GM18508 (cell line): ENCODE measurements around the gene TGFBR3L.

Experiments used
- ATAC-seq: cut with Tn5 transposase; IDR thresholded peaks from one replicate; pipeline ENCODE4 v1.9.1; 2021; ENCODE audit warnings: moderate number of reproducible peaks; ENCODE audit not compliant: insufficient read depth, unreplicated experiment

TGFBR3L gene

GRCh38 chr19:7903244-7904073, 11.2 kb upstream of the TGFBR3L start, which contains the start of gene MAP2K7:
Gene MAP2K7 (plus strand): TSS chr19:7903877. CDS start chr19:7903945, 68 bp downstream.
- peak; percentile 73 for ATAC-seq

- peak; percentile 3 for ATAC-seq
Observed at GRCh38 chr19:7904074-7905020, 10.3 kb upstream of the TGFBR3L start.

- no peak for ATAC-seq
Observed at GRCh38 chr19:7905268-7905667, 9.4 kb upstream of the TGFBR3L start.

- no peak for ATAC-seq
Observed at GRCh38 chr19:7905859-7906258, 8.8 kb upstream of the TGFBR3L start.

GRCh38 chr19:7907122-7907521, 7.5 kb upstream of the TGFBR3L start:
- no peak for ATAC-seq

GRCh38 chr19:7907544-7907943, 7.1 kb upstream of the TGFBR3L start:
- ATAC-seq, result no peak

GRCh38 chr19:7908078-7908699, 6.4 kb upstream of the TGFBR3L start:
- no peak for ATAC-seq

- no peak for ATAC-seq
Observed at GRCh38 chr19:7908742-7909461, 5.7 kb upstream of the TGFBR3L start.

GRCh38 chr19:7909471-7910067, 5.1 kb upstream of the TGFBR3L start:
- no peak for ATAC-seq

- no peak for ATAC-seq
Observed at GRCh38 chr19:7910321-7911161, 4.1 kb upstream of the TGFBR3L start.

GRCh38 chr19:7911508-7912143, 3.0 kb upstream of the TGFBR3L start:
- no peak for ATAC-seq

- no peak for ATAC-seq
Observed at GRCh38 chr19:7912144-7912696, 2.4 kb upstream of the TGFBR3L start.

- ATAC-seq, result no peak
Observed at GRCh38 chr19:7912697-7913564, 1.7 kb upstream of the TGFBR3L start.

GRCh38 chr19:7913652-7914051, 978 bp upstream of the TGFBR3L start:
- ATAC-seq, result no peak

- no peak for ATAC-seq
Observed at GRCh38 chr19:7914099-7914498, 531 bp upstream of the TGFBR3L start.

GRCh38 chr19:7915250-7916102, 846 bp downstream of the TGFBR3L start:
- ATAC-seq, result no peak
